Activated naive CD4-positive, alpha-beta T cell (primary cell): ENCODE data around the gene FAM162A.
"Not testable (repeated sequence)": the region's sequence is repeated elsewhere in the genome, so short reads cannot be mapped to it uniquely, and the experiment has no call there.

Experiments used
- DNase-seq, 4 experiments: peaks; one replicate each; lab custom pipeline; 2025; lab: John Stamatoyannopoulos, UW

FAM162A gene

DNA sequence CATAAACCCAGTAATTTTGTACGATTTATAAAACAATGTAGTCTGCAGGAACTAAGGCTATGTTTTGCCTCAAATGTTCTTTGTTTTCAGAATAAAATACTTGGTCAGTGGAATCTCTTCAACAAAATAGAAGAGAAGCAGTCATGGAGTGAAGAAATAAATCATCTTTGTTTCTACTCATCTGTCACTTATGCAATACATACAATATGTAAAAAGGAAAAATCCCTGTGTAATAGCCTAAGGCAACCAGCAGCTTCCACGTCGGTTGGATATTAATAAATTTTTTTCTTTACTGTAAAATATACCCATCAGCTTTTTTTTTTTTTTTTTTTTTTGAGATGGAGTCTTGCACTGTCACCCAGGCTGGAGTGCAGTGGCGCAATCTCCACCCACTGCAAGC lies 37.1 kb downstream of the FAM162A start:
- DNase-seq = no peak

DNA sequence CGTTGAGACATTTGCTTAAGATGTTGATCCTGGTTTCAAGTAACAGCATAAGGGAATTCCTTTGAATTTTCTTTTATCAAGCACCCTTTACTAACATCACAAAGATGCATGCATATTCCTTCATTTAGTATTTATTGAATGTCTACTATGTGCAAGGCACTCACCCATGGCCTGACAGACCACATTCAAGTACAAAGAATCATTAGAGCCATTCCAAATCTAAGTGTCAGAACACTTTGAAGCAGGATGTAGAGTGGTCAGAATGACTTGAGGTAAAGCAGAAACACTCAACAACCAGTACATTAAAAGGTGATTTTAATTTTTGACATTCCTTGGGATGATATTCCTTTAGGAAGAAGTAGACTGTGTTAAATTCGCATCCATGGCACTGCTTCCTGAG lies 37.9 kb downstream of the FAM162A start:
- no peak for DNase-seq

DNA sequence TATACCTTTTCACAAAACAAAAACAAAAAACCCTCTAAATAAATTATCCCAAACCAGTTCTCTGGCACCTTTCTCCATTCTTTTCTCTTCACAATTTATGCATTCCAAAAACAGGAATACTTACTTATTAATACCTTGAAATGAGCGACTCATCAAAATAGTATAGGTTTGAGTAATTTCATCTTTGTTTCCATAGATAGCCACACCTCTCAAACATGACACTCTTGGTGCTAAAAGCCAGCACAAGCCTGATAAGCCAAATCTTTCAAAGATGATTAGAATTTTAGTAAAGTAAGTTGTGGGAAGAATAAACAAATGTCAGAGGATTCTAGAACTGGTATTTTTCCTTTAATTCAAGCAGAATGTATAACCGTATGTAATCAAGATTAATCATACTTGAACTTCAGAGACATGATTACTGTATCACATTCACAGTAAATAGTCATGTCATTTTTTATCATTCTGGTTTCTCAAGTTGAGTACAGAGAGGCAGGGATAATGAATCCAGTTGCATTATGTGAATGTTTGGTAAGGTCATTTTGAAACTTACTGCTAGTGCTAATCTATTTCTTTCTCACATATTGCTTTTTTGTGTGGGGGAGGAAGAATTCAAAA lies 44.0 kb downstream of the FAM162A start:
- DNase-seq = no peak

DNA sequence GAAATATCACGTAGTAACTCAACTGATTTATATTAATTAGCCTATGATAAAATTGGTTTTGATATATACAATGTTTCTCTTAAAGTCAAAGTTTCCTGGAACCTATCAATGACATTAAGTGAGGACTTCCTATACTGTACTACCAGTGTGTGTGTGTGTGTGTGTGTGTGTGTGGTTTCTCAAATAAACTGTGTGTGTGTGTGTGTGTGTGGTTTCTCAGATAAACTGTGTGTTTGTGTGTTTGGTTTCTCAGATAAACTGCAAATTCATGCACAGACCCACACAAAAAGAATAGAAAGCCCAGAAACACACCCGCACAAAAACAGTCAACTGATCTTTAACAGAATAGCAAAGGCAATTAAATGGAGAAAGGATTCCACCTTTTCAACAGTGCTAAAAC lies 46.4 kb downstream of the FAM162A start:
- no peak for DNase-seq

DNA sequence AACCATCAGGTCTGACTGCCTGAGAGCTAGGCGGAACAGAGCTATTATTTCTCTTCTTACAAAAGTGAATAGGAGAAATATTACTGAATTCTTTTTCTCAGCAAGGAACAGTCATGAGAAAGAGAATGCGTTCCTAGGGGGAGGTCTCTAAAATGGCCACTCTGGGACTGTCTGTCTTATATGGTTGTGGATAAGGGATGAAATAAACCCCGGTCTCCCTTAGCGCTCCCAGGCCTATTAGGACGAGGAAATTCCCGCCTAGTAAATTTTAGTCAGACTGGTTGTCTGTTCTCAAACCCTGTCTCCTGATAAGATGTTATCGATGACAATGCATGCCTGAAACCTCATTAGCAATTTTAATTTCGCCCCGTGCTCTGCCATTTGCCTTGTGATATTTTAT lies 52.0 kb downstream of the FAM162A start:
- no peak for DNase-seq

DNA sequence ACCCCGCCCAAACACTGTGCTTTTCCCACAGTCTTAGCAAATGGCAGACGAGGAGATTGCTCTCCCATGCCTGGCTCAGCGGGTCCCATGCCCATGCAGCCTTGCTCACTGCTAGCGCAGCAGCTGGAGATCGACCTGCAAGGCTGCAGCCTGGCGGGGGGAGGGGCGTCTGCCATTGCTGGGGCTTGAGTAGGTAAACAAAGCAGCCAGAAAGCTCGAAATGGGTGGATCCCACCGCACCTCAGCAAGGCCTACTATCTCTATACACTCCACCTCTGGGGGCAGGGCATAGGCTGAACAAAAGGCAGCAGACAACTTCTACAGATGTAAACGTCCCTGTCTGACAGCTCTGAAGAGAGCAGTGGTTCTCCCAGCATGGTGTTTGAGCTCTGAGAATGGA lies 59.1 kb downstream of the FAM162A start:
- no peak for DNase-seq

DNA sequence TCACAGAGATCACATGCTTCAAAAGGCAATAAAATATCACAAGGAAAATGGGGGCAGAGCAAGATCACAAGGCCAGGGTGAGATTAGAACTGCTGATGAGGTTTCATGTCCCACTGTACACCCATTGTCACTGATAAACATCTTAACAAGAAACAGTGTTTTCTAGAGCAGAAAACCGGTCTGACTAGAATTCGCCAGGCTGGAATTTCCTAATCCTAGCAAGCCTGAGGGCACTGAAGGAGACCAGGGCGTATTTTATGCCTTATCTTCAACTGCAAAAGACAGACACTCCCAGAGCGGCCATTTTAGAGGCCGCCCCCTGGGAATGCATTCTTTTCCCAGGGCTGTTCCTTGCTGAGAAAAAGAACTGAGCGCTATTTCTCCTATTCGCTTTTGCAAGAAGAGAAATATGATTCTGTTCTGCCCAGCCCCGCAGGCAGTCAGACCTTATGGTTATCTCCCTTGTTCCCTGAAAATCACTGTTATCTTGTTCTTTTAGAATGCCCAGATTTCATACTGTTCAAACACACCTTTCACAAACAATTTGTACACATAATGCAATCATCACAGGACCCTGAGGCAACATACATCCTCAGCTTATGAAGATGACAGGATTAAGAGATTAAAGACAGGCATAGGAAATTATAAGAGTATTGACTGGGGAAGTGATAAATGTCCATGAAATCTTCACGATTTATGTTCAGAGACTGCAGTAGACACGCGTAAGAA lies 59.9 kb downstream of the FAM162A start:
- DNase-seq = not testable (repeated sequence)

DNA sequence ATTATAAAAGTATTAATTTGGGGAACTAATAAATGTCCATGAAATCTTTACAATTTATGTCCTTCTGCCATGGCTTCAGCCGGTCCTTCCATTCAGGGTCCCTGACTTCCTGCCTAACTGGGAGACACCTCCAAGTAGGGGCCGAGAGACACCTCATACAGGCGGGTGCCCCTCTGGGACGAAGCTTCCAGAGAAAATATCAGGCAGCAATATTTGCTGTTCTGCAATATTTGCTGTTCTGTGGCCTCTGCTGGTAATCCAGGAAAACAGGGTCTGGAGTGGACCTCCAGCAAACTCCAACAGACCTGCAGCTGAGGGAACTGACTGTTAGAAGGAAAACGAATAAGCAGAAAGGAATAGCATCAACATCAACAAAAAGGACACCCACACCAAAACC lies 60.5 kb downstream of the FAM162A start:
- DNase-seq = not testable (repeated sequence)

DNA sequence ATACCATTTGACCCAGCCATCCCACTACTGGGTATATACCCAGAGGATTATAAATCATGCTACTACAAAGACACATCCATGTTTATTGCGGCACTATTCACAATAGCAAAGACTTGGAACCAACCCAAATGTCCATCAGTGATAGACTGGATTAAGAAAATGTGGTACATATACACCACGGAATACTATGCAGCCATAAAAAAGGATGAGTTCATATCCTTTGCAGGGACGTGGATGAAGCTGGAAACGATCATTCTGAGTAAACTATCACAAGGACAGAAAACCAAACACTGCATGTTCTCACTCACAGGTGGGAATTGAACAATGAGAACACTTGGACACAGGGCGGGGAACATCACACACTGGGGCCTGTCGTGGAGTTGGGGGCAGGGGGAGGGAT lies 64.2 kb downstream of the FAM162A start:
- not testable (repeated sequence) for DNase-seq

DNA sequence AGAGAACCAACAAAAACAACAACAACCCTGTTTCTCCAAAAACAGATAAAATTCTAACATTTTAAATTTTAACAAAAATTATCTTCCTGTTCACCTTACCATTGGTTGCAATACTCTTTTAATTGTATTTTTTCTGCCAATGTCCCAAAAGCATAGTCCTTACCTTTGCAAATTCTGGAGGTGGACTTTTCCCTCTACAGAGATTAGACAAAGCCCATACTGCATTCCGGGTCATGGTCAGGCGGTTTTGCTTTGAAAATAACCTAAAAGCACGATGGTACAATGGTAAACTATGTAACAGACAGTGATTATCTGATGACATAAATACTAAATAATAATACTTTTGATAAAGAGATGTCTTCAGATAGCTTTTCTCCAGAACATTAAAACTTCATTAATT lies 67.4 kb downstream of the FAM162A start:
- DNase-seq = no peak

DNA sequence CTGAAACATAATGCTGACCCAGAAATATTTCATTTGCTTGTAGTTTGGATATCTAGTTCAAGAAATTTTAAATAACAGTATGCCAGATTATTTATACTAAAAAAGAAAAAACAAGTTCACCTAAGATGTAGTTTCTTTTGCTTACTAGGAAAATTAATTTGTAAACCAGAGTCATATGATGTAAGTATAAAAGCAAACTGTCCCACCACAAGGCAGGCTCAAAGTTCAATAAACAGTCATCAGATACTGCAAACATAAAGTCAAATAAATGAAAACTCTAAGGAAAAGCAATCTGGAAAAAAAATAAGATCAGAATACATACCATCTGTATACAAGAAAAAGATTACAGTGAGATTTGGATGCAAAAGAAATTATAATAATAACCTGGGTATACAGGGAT lies 72.1 kb downstream of the FAM162A start:
- DNase-seq = no peak

DNA sequence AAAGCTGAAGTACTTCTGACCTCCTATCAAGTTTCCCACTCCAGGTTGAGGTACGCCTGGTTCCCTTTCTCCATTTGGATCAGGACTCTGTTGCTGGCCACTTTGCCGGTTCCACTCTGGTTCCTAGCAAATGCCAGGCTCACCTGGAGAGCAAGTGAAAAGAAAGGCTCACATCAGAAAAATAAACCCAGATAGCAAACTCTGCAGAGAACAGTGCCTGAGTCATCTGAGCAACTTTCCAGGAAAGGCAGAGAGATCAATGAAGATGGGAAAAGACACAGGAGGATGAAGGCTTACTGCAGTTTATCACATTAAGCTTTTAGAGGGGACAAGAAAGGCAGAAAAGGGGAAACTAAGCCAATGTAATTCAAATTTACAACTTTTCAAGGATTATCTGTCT lies 73.7 kb downstream of the FAM162A start:
- no peak for DNase-seq

DNA sequence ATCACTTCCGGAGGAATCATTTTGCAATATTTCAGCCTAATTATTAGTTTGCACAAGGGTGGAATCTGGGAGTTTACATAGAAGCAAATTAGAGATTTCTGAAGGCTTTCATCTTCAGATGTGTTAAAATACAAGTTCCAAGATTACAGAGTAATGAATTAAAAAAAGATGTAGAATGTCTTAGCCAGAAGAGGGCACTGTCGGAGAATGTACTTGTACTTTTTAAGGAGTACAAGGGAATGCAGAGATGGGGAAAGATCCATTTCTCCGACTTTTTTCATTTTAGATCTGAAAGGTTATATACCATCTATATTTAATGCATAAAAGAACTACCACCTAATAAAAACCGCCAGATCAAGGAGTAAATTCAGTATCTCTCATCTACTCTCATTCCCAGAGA lies 75.0 kb downstream of the FAM162A start:
- no peak for DNase-seq

DNA sequence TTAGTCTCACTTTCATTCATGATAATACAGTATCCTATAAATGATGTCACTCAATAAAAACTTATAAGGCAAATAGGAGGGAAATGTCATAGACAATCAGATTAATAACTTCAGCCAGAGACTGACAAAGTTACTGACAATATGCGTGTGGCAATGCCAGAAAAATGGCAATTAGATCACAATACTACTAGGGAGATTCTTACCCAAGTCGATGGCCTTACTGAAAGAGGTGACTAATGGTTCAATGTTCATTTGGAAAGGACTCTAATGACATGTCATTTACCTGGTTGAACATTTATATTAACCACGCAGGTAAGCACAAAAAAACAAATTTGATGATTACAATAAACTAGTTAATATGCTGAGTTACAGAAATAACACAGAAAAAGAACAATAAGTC lies 77.8 kb downstream of the FAM162A start:
- no peak for DNase-seq
